ENCODE data around the gene TRAF1. TPM values are rescaled to one million over a fixed set of nuclear protein-coding genes. Genes with fewer than 3 reads are reported as not detected.

TRAF1 gene
- total and polyA plus RNA-seq, 2 donors (not counting 1 experiment from before 2014, with no cell fraction given) = 0.58 to 3.8 TPM

DNA sequence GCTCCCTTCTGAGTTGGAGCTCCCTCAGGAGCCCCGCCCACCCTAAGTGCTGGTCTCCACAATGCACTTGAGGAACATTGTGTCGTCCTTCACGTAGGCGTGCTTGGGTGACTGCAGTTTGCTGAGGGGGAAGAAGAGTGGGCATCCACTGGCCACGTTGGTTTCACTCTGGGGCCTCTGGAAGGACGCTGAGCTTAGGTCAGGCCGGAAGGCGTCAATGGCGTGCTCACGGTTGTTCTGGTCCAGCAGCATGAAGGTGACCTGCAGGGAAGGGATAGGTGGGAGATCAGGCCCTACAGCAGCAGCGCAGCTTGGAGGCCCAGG is 21.7 kb downstream of the TRAF1 start:
- Histone ChIP-seq H3K79me2 (ENCODE audit: control insufficient read depth, insufficient read depth, low read length) (no peaks in the 10 kb centered on the region), H3K9me3 (ENCODE audit: control insufficient read depth, insufficient read depth, low read depth, low read length) (no peaks in the 10 kb centered on the region), H3K27ac (ENCODE audit: insufficient read depth, low read length) (no peak overlapping the region), H3K4me3 (replicated peaks in 1 of 4; ENCODE audit: control extremely low read depth in 1 of 4, insufficient read depth in 1 of 4, low read depth in 3 of 4, low read length in 4 of 4) (no peak overlapping the region), H3K4me1 (ENCODE audit: control insufficient read depth, extremely low read depth, insufficient read depth, low read length) (peaks cover 1% of the 10 kb centered on the region), H3K36me3 (ENCODE audit: control insufficient read depth, insufficient read depth, low read length) (no peaks in the 10 kb centered on the region), H3K4me2 (ENCODE audit: extremely low read depth, insufficient read depth, low read length) (no peak overlapping the region), H2AFZ (ENCODE audit: low read length) (no peak overlapping the region), H4K20me1 (ENCODE audit: control insufficient read depth, extremely low read depth, insufficient read depth, low read length) (no peaks in the 10 kb centered on the region), H3K9ac (ENCODE audit: insufficient read depth, low read length) (no peak overlapping the region), H3K27me3 (ENCODE audit: control insufficient read depth, insufficient read depth, low read length) (no peaks in the 10 kb centered on the region)
- DNase-seq (ENCODE audit: low read depth in 2 of 2) = no peak
- TF ChIP-seq EZH2 (IDR thresholded peaks at IDR 0.05; ENCODE audit: low read length, missing control alignments) = no peak
- TF ChIP-seq, protein P1, sequence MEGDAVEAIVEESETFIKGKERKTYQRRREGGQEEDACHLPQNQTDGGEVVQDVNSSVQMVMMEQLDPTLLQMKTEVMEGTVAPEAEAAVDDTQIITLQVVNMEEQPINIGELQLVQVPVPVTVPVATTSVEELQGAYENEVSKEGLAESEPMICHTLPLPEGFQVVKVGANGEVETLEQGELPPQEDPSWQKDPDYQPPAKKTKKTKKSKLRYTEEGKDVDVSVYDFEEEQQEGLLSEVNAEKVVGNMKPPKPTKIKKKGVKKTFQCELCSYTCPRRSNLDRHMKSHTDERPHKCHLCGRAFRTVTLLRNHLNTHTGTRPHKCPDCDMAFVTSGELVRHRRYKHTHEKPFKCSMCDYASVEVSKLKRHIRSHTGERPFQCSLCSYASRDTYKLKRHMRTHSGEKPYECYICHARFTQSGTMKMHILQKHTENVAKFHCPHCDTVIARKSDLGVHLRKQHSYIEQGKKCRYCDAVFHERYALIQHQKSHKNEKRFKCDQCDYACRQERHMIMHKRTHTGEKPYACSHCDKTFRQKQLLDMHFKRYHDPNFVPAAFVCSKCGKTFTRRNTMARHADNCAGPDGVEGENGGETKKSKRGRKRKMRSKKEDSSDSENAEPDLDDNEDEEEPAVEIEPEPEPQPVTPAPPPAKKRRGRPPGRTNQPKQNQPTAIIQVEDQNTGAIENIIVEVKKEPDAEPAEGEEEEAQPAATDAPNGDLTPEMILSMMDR (conservative IDR thresholded peaks at IDR 0.05 in 1 of 2, IDR thresholded peaks at IDR 0.05 in 1 of 2; ENCODE audit: low read depth in 1 of 2, low read length in 2 of 2) = no peak

DNA sequence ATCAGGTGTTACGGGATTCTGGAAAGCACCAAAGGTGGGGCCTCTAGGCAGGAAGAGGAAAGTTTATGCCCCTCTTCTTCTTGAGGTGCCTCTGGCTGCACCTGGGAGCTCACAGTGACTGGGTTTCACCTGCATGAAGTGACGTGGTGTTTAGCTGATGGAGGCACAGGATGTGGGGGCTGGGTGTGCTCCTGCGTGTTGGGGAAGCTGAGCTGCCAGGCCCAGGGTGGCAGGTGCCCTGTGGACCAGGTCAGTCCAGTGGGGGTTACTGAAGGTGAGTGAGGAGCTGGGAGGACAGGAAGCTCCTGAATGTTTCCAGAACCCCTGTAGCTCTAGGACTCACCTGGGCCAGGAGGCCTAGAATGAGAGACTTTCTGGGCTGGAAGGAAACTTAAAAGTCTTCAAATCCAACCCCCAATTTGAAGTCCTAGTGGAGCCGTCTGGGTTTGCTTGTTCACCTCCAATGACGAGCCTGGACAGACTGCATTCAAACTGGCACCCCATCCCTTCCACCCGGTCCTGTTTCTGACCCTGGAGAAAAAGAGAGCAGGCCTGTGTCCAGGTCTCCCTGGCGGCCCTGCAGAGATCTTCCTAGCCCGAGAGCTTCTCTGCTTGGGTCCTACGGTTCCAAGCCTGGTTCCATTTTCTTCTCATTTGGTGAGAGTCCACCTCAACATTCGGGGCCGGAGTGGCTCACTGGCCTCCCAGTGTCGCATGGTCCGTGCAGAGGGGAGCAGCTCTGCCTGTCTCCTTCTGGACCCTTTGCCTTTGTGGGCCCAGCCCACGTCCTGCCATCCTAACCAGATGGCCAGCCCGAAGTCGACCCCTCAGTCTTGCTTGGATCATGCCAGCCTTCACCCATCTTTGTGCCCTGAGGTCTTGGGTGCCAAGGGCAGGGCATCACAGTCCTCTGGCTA is 22.3 kb downstream of the TRAF1 start:
- no peak for DNase-seq (ENCODE audit: low read depth in 2 of 2)
- TF ChIP-seq, protein P1 (conservative IDR thresholded peaks at IDR 0.05 in 1 of 2, IDR thresholded peaks at IDR 0.05 in 1 of 2; ENCODE audit: low read depth in 1 of 2, low read length in 2 of 2) = no peak
- no peak for TF ChIP-seq EZH2 (IDR thresholded peaks at IDR 0.05; ENCODE audit: low read length, missing control alignments)
- Histone ChIP-seq H2AFZ (ENCODE audit: low read length) (no peak overlapping the region), H3K27ac (ENCODE audit: insufficient read depth, low read length) (no peak overlapping the region), H4K20me1 (ENCODE audit: control insufficient read depth, extremely low read depth, insufficient read depth, low read length) (no peaks in the 10 kb centered on the region), H3K79me2 (ENCODE audit: control insufficient read depth, insufficient read depth, low read length) (no peaks in the 10 kb centered on the region), H3K36me3 (ENCODE audit: control insufficient read depth, insufficient read depth, low read length) (no peaks in the 10 kb centered on the region), H3K4me2 (ENCODE audit: extremely low read depth, insufficient read depth, low read length) (no peak overlapping the region), H3K9ac (ENCODE audit: insufficient read depth, low read length) (no peak overlapping the region), H3K4me3 (replicated peaks in 1 of 4; ENCODE audit: control extremely low read depth in 1 of 4, insufficient read depth in 1 of 4, low read depth in 3 of 4, low read length in 4 of 4) (no peak overlapping the region), H3K27me3 (ENCODE audit: control insufficient read depth, insufficient read depth, low read length) (no peaks in the 10 kb centered on the region), H3K9me3 (ENCODE audit: control insufficient read depth, insufficient read depth, low read depth, low read length) (no peaks in the 10 kb centered on the region), H3K4me1 (ENCODE audit: control insufficient read depth, extremely low read depth, insufficient read depth, low read length) (no peaks in the 10 kb centered on the region)

DNA sequence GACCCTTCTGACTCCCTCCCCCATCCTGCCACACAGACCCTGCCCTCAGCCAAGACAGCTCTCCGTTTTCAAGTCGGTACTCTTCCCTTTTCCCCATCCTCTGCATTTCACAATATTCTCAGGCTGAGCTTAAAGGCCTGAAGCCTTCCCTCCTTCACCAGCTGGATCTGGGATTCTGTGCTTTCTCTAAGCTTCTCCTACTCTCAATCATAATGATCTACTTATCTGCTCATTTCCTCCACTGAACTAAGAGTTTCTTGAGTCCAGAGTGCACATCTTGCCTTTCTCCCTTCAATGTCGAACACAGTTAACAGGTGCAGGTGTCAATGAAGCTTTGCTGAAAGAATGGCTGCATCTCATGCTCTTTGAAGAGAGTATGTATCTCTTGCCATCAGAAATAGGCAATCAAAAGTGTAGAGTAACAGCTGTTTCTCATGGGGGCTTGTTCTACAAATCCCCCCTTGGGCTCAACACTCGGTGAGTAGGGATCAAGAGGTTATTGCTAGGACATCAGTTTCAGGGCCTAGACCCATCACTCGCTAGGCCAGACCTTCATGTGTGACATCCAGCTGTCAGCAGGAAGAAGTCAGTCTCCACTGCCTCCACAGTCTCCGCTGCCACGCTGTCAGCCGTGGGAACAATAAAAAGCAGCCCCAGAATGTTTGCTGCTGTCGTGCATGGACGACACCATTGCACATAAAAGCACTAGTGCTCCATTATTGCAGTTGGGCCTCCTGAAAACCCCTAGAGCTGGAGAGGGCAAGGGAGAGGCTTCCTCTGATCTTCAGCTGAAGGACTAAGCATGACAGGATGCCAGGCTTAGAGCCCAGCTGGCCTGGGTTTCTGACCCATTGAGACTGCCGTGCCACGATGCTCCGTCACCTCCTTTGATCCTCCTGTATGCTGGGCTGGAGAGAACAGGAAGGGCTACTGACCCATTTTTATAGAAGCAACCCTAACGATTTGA is 23.7 kb downstream of the TRAF1 start:
- Histone ChIP-seq H3K36me3 (ENCODE audit: control insufficient read depth, insufficient read depth, low read length) (no peaks in the 10 kb centered on the region), H3K4me1 (ENCODE audit: control insufficient read depth, extremely low read depth, insufficient read depth, low read length) (no peaks in the 10 kb centered on the region), H3K27me3 (ENCODE audit: control insufficient read depth, insufficient read depth, low read length) (no peaks in the 10 kb centered on the region), H3K79me2 (ENCODE audit: control insufficient read depth, insufficient read depth, low read length) (no peaks in the 10 kb centered on the region), H3K9me3 (ENCODE audit: control insufficient read depth, insufficient read depth, low read depth, low read length) (no peaks in the 10 kb centered on the region), H2AFZ (ENCODE audit: low read length) (no peak overlapping the region), H4K20me1 (ENCODE audit: control insufficient read depth, extremely low read depth, insufficient read depth, low read length) (no peaks in the 10 kb centered on the region), H3K4me3 (replicated peaks in 1 of 4; ENCODE audit: control extremely low read depth in 1 of 4, insufficient read depth in 1 of 4, low read depth in 3 of 4, low read length in 4 of 4) (no peak overlapping the region), H3K27ac (ENCODE audit: insufficient read depth, low read length) (no peak overlapping the region), H3K9ac (ENCODE audit: insufficient read depth, low read length) (no peak overlapping the region), H3K4me2 (ENCODE audit: extremely low read depth, insufficient read depth, low read length) (no peak overlapping the region)
- DNase-seq (ENCODE audit: low read depth in 2 of 2) = no peak
- TF ChIP-seq, protein P1 (conservative IDR thresholded peaks at IDR 0.05 in 1 of 2, IDR thresholded peaks at IDR 0.05 in 1 of 2; ENCODE audit: low read depth in 1 of 2, low read length in 2 of 2) = no peak
- TF ChIP-seq EZH2 (IDR thresholded peaks at IDR 0.05; ENCODE audit: low read length, missing control alignments) = no peak
